Esophagus mucosa (tissue), 1 donor: Measurements from ENCODE around the gene SOX18. TPM values are rescaled to one million over a fixed set of nuclear protein-coding genes. Genes with fewer than 3 reads are reported as not detected.
A peak's percentile ranks its signal among the peaks of the same experiment; 100 is the strongest.
"Not testable (repeated sequence)": the region's sequence is repeated elsewhere in the genome, so short reads cannot be mapped to it uniquely, and the experiment has no call there.

Source experiments
- ATAC-seq: fragments of 200-7000 bp; cut with Tn5 transposase; one replicate; pipeline ENCODE4 v1.9.1; 2020
- total RNA-seq: library from RNA; stranded (reverse); gene quantifications from one replicate; pipeline ENCODE4 v1.2.4, GENCODE V29; 2023
- donor health status: DM: yes; HTN: yes; CAD: no.

The SOX18 gene
- total RNA-seq, 1 donor from 2014 or later = 5.4 TPM

DNA sequence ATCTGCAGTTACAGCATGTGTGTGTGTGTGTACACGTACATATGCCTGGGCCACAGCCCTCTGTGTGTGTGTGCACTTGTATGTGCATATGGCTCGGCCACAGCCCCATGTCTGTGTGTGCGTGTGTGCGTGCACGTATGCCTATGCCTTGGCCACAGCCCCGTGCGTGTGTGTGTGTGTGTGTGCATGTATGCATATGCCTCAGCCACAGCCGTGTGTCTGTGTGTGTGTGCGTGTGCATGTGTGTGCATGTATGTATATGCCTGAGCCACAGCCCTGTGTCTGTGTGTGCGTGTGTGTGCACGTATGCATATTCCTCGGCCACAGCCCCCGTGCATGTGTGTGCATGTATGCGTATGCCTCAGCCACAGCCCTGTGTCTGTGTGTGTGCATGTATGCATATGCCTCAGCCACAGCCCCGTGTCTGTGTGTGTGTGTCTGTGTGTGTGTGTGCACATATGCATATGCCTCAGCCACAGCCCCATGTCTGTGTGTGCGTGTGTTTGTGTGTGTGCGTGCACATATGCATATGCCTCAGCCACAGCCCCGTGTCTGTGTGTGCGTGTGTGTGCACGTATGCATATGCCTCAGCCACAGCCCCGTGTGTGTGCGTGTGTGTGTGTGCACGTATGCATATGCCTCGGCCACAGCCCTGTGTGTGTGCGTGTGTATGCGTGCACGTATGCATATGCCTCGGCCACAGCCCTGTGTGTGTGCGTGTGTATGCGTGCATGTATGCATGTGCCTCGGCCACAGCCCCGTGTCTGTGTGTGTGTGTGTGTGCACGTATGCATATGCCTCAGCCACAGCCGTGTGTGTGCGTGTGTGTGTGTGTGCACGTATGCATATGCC lies 28.1 kb downstream of the SOX18 start:
- no peak for ATAC-seq

- peak; percentile 39 for ATAC-seq
Observed at GRCh38 chr20:64015635-64016034, 33.8 kb downstream of the SOX18 start.

GRCh38 chr20:64012385-64013154 lies 36.9 kb downstream of the SOX18 start:
- ATAC-seq = not testable (repeated sequence)

DNA sequence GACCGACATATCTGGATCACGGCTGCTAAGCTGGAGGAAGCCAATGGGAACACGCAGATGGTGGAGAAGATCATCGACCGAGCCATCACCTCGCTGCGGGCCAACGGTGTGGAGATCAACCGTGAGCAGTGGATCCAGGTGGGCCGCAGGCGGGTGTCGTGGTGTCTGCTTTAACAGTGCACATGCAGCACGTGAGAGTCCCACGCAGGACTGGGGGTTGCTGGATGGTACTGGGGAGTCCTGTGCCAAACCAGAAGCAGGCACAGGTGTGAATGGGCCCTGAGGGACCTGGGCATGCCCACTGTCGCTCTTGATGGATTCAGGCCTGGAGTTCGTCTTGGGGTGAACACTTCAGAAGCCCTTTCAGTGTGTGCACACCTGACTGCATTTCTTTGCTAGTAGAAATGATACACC lies 38.1 kb downstream of the SOX18 start:
- ATAC-seq = no peak

DNA sequence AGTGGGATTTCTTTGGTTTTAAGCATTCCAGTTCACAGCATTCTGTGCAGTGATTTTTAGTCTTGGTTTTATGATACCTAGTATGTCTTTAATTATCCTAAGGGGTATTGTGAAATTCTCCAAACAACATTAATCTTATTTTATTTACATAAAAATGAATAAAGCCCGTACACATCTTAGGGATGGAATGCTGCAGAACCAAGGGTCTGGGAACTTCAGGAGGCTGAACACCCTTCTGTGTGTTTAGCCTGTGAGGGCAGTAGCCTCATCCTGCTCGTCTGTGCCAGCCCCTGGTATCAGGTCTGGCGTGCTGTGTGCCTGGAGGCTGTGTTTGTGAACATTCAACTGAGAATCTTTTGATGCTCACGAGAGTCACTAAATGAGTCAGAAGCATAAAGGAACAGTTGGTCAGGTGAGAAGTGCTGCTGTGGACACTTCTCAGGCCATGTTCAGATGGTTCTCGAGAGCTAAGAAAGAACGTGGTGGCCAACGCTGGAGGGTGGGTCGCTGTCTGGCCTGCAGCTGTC lies 38.7 kb downstream of the SOX18 start:
- no peak for ATAC-seq

GRCh38 chr20:64009811-64010387 lies 39.5 kb downstream of the SOX18 start:
- ATAC-seq = no peak

DNA sequence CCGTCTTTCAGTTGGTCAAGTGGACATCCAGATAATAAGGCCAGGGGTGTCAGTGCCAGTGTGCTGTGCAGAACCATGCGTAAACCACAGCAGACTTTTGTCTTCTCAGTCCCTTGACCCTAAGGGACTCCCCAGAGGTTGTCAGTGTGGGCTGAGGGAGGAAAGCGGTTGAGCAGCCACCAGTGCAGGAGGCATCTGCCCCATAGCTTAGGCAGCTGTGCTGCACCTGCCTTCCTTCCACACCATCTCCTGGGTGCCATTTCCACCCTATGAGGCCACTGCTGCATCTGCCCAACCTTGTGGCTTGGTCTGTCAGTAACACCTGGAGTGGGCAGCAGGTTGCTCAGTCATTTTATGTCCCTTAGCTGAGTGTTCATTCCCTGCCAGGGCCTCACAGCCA lies 42.5 kb downstream of the SOX18 start:
- no peak for ATAC-seq

GRCh38 chr20:64006490-64006889 lies 42.9 kb downstream of the SOX18 start:
- no peak for ATAC-seq

- ATAC-seq = peak; percentile 17
Observed at GRCh38 chr20:64005394-64005793, 44.0 kb downstream of the SOX18 start.

DNA sequence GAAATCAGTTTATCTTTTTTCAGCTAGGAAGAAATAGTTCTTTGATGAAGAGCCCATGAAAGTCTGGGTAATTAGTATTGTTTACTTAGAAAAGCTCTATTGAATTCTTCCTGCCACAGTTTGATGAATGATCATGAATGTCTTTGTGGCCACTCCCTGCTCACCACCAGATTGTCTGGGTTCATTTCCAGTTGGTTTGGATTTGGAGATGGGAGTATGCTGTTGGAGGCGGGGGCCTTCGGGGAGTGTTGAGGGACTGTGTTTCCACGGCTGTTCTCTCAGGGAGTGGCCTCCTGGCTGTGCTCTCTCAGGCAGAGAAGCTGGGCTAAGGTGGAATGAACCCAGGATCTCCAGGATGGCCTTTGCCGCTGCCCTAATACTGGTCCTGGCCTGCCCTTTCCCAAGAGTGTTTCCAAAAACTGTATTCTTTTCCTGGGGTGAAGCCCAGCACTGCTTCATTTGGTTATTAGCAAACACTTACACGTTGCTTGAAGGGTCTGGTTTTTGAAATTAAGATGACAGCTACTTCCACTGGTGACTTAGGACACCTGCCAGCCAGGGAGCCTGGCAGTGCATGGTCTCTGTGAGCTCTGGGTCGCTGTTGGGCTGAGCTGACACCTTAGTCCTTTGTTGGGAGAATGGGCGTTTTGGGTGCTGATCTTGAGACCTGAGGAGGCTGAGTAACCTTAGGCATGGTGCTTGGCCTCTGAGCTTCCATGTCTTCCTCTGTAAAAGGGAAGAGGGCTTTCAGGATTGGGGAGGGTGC lies 45.3 kb downstream of the SOX18 start:
- peak; percentile 93 for ATAC-seq

GRCh38 chr20:64001607-64002011 lies 47.8 kb downstream of the SOX18 start:
- no peak for ATAC-seq

DNA sequence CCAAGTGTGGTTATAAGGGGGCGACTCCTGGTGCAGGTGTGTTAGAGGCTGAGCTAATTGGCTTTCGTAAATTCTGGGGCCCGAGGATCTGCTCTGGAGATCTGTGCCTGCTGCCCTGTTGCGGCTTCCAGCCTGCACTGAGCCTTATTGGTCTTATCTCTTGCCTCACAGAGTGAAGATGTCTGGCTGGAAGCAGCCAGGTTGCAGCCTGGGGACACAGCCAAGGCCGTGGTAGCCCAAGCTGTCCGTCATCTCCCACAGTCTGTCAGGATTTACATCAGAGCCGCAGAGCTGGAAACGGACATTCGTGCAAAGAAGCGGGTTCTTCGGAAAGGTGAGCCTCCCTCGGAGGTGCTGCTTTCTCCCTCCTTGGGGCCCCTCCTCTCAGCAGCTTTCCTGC lies 48.5 kb downstream of the SOX18 start:
- no peak for ATAC-seq

Other genes starting within 250 kb of the SOX18 start
- 1.7 TPM for gene ZBTB46, start 218.4 kb downstream of the SOX18 start, total RNA-seq
- not detected for gene ABHD16B, start 188.1 kb downstream of the SOX18 start, total RNA-seq
- 90.6 TPM for gene TPD52L2, start 184.4 kb downstream of the SOX18 start, total RNA-seq
- 64.8 TPM for gene DNAJC5, start 154.5 kb downstream of the SOX18 start, total RNA-seq
- 25.1 TPM for gene UCKL1, start 93.2 kb downstream of the SOX18 start, total RNA-seq
- 13.9 TPM for gene ZNF512B, start 79.7 kb downstream of the SOX18 start, total RNA-seq
- gene SAMD10, start 70.0 kb downstream of the SOX18 start, total RNA-seq = 5.7 TPM
- 39.7 TPM for gene PRPF6, start 68.5 kb downstream of the SOX18 start, total RNA-seq
- gene C20orf204, start 13.5 kb downstream of the SOX18 start, total RNA-seq = 0.88 TPM
- 6.8 TPM for gene TCEA2, start 13.6 kb upstream of the SOX18 start, total RNA-seq
- 6.1 TPM for gene RGS19, start 29.9 kb upstream of the SOX18 start, total RNA-seq
- gene OPRL1, start 30.4 kb upstream of the SOX18 start, total RNA-seq = 0.12 TPM
- 0.36 TPM for gene LKAAEAR1, start 34.8 kb upstream of the SOX18 start, total RNA-seq
- gene NPBWR2, start 57.9 kb upstream of the SOX18 start, total RNA-seq = not detected
- gene MYT1, start 114.8 kb upstream of the SOX18 start, total RNA-seq = not detected
- gene PCMTD2, start 206.1 kb upstream of the SOX18 start, total RNA-seq = 26.0 TPM